MCF 10A (cell line): ENCODE data around the gene SPACA5. TPM values are rescaled to one million over a fixed set of nuclear protein-coding genes. Genes with fewer than 3 reads are reported as not detected.
A peak's percentile ranks its signal among the peaks of the same experiment; 100 is the strongest.

ENCODE experiments used
- BruUV-seq: library from RNA; stranded (reverse); fragments of 400-500 nt; replicated peaks from 2 replicates; lab custom pipeline; 2021; lab: Mats Ljungman, UMichigan
- CTCF ChIA-PET: fragments of 300-600 bp; sonication (Branson Sonifier 250); formaldehyde crosslinking; extraction: SDS; loops from one replicate; lab custom pipeline; 2021; ENCODE audit warnings: antibody characterized with exemption, inconsistent platforms; lab: Yijun Ruan, JAX
- POLR2A ChIA-PET: fragments of 300-600, 350-650 bp; sonication (Branson Sonifier 250); formaldehyde crosslinking; extraction: SDS; loops from one replicate; lab custom pipeline; 2020; ENCODE audit warnings: antibody characterized with exemption, inconsistent platforms; lab: Yijun Ruan, JAX
- DNase-seq: peaks from one replicate; pipeline ENCODE4 v3.0.0-alpha.2; 2018; ENCODE audit not compliant: unreplicated experiment
- H3K27ac Mint-ChIP-seq: one replicate; pipeline ENCODE4 v1.8.0; 2022; ENCODE audit warnings: mild to moderate bottlenecking, low read depth, mixed read lengths; ENCODE audit not compliant: unreplicated experiment
- H3K27me3 Mint-ChIP-seq: one replicate; pipeline ENCODE4 v1.8.0; 2022; ENCODE audit warnings: mixed read lengths; ENCODE audit not compliant: insufficient read depth, unreplicated experiment
- H3K36me3 Mint-ChIP-seq: one replicate; pipeline ENCODE4 v1.8.0; 2022; ENCODE audit warnings: mild to moderate bottlenecking, moderate library complexity, mixed read lengths; ENCODE audit not compliant: insufficient read depth, unreplicated experiment
- H3K4me1 Mint-ChIP-seq: one replicate; pipeline ENCODE4 v1.8.0; 2022; ENCODE audit warnings: mixed read lengths; ENCODE audit not compliant: insufficient read depth, unreplicated experiment
- H3K4me3 Mint-ChIP-seq: one replicate; pipeline ENCODE4 v1.8.0; 2022; ENCODE audit warnings: mild to moderate bottlenecking, moderate library complexity, mixed read lengths; ENCODE audit not compliant: unreplicated experiment
- H3K9me3 Mint-ChIP-seq: one replicate; pipeline ENCODE4 v1.8.0; 2022; ENCODE audit warnings: mixed read lengths; ENCODE audit not compliant: unreplicated experiment
- intact Hi-C: fragments of 100-400 bp; cut with micrococcal nuclease; formaldehyde crosslinking; loops from 2 replicates; pipeline ENCODE4 v1.14.1; 2022
- total RNA-seq: library from RNA; stranded (reverse); gene quantifications from 2 replicates; pipeline ENCODE4 v1.2.3, GENCODE V29; 2022
- TF ChIP-seq, protein P1 (sequence below): fragments of 200-600 bp; IDR thresholded peaks from one replicate; pipeline ENCODE4 v1.8.0; 2022; ENCODE audit warnings: antibody characterized with exemption, mild to moderate bottlenecking; ENCODE audit not compliant: unreplicated experiment

The SPACA5 gene
- total RNA-seq, 1 experiment from 2014 or later, result not detected

GRCh38 chrX:48043056-48043455 lies 36.3 kb downstream of the SPACA5 start:
- H3K9me3 Mint-ChIP-seq, result peaks cover 14% of the 10 kb centered on the region
- BruUV-seq, result no TSS peak
- peaks cover 18% of the 10 kb centered on the region for H3K4me1 Mint-ChIP-seq

GRCh38 chrX:48045410-48046311 lies 38.9 kb downstream of the SPACA5 start:
- POLR2A ChIA-PET, result no interaction called here
- DNase-seq, result peak; percentile 69

More at GRCh38 chrX:48043056-48043455, 36.3 kb downstream of the SPACA5 start:
- intact Hi-C loops, result no loop called here
- TF ChIP-seq, protein P1, sequence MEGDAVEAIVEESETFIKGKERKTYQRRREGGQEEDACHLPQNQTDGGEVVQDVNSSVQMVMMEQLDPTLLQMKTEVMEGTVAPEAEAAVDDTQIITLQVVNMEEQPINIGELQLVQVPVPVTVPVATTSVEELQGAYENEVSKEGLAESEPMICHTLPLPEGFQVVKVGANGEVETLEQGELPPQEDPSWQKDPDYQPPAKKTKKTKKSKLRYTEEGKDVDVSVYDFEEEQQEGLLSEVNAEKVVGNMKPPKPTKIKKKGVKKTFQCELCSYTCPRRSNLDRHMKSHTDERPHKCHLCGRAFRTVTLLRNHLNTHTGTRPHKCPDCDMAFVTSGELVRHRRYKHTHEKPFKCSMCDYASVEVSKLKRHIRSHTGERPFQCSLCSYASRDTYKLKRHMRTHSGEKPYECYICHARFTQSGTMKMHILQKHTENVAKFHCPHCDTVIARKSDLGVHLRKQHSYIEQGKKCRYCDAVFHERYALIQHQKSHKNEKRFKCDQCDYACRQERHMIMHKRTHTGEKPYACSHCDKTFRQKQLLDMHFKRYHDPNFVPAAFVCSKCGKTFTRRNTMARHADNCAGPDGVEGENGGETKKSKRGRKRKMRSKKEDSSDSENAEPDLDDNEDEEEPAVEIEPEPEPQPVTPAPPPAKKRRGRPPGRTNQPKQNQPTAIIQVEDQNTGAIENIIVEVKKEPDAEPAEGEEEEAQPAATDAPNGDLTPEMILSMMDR, result no peak
- POLR2A ChIA-PET, result no interaction called here
- H3K36me3 Mint-ChIP-seq, result peaks cover 5% of the 10 kb centered on the region
- H3K27me3 Mint-ChIP-seq, result no peaks in the 10 kb centered on the region
- no peak overlapping the region for H3K27ac Mint-ChIP-seq
- CTCF ChIA-PET, result interaction anchor here (0.6 to 0.7 kb wide), 2 partner anchors 9 to 120 kb away, joined by 3 read pairs; no protein-coding TSS in a partner anchor
- DNase-seq, result no peak
- H3K4me3 Mint-ChIP-seq, result no peak overlapping the region

DNA sequence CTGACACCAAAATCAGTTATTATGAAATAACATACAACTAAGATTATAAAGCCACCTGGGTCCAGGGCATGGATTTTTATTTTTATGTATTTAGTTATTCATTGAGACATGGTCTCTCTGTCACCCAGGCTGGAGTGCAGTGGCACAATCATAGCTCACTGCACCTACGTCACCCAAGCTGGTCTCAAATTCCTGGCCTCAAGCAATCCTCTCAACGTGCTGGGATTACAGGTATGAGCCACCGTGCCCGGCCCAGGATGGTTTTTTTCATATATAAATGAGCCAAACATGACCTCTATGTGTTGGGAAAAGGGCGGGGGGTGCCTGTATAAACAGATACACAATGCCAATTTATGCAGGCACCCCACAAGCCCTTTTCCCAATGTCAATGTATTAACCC lies 40.1 kb downstream of the SPACA5 start:
- peaks cover 21% of the 10 kb centered on the region for H3K4me1 Mint-ChIP-seq
- no peak overlapping the region for H3K4me3 Mint-ChIP-seq
- POLR2A ChIA-PET, result no interaction called here
- H3K36me3 Mint-ChIP-seq, result peaks cover 8% of the 10 kb centered on the region
- peak; percentile 12 for DNase-seq
- BruUV-seq, result no TSS peak
- no peak overlapping the region for H3K27ac Mint-ChIP-seq
- CTCF ChIA-PET, result no interaction called here
- TF ChIP-seq, protein P1, result no peak
- peaks cover 21% of the 10 kb centered on the region for H3K9me3 Mint-ChIP-seq
- intact Hi-C loops, result no loop called here
- H3K27me3 Mint-ChIP-seq, result no peaks in the 10 kb centered on the region

More at GRCh38 chrX:48045410-48046311, 38.9 kb downstream of the SPACA5 start:
- H3K4me3 Mint-ChIP-seq, result no peak overlapping the region
- intact Hi-C loops, result no loop called here
- BruUV-seq, result no TSS peak
- peak overlapping the region; percentile 66 for H3K27ac Mint-ChIP-seq
- peaks cover 21% of the 10 kb centered on the region for H3K4me1 Mint-ChIP-seq
- peaks cover 21% of the 10 kb centered on the region for H3K9me3 Mint-ChIP-seq
- H3K36me3 Mint-ChIP-seq, result peaks cover 8% of the 10 kb centered on the region
- TF ChIP-seq, protein P1, result no peak
- H3K27me3 Mint-ChIP-seq, result no peaks in the 10 kb centered on the region
- CTCF ChIA-PET, result no interaction called here

DNA sequence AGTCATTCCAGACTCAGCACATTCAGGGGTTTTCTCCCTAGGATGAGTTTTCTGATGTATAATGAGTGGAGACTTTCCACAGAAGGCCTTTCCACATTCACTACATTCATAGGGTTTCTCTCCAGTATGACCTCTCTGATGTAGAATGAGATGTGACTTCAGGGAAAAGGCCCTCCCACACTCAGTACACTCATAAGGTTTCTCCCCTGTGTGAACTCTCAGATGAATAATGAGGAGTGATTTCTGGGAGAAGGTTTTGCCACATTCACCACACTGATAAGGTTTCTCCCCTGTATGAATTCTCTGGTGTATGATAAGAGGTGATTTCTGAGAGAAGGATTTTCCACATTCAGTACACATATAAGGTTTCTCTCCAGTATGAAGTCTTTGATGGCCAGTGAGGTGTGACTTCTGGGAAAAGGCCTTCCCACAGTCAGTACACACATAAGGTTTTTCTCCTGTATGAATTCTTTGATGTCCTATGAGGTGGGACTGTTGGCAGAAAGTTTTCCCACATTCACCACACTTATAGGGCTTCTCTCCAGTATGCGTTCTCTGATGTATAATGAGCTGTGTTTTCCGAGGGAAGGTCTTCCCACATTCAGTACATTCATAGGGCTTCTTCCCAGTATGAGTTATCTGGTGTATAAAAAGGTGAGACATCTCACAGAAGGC lies 52.0 kb downstream of the SPACA5 start:
- ChIA-PET POLR2A (no interaction called here), CTCF (no interaction called here)
- no TSS peak for BruUV-seq
- no peak for DNase-seq
- Mint-ChIP-seq H3K4me3 (no peak overlapping the region), H3K27ac (no peak overlapping the region), H3K27me3 (no peaks in the 10 kb centered on the region), H3K36me3 (peaks cover 39% of the 10 kb centered on the region), H3K9me3 (peaks cover 35% of the 10 kb centered on the region), H3K4me1 (no peaks in the 10 kb centered on the region)
- intact Hi-C loops, result no loop called here
- TF ChIP-seq, protein P1, result no peak
